GM23248 (cell line): ENCODE results near the gene DDX59. TPM values are rescaled to one million over a fixed set of nuclear protein-coding genes. Genes with fewer than 3 reads are reported as not detected.

ENCODE experiments used
- DNase-seq: peaks from one replicate; pipeline ENCODE4 v3.0.0-alpha.2; 2015
- H2AFZ ChIP-seq: fragments of 200-600 bp; sonication (generic); 2 replicates; pipeline ENCODE4 v1.6.1; 2016; ENCODE audit warnings: antibody characterized with exemption
- H3F3A ChIP-seq: fragments of 200-600 bp; sonication (generic); 2 replicates; pipeline ENCODE4 v1.6.1; 2016; ENCODE audit warnings: mild to moderate bottlenecking, antibody characterized with exemption, mixed run types; ENCODE audit not compliant: insufficient read depth
- H3K27ac ChIP-seq: fragments of 200-600 bp; sonication (generic); 2 replicates; pipeline ENCODE4 v1.5.1; 2016; ENCODE audit warnings: mild to moderate bottlenecking
- H3K27me3 ChIP-seq: fragments of 200-600 bp; sonication (generic); replicated peaks from 2 replicates; pipeline ENCODE4 v1.6.1; 2016; ENCODE audit warnings: mild to moderate bottlenecking; ENCODE audit not compliant: insufficient read depth
- H3K36me3 ChIP-seq: fragments of 200-600 bp; sonication (generic); 2 replicates; pipeline ENCODE4 v1.6.1; 2016; ENCODE audit warnings: low read depth, mild to moderate bottlenecking
- H3K4me1 ChIP-seq: fragments of 200-600 bp; sonication (generic); 2 replicates; pipeline ENCODE4 v1.6.1; 2016; ENCODE audit warnings: mild to moderate bottlenecking; ENCODE audit not compliant: insufficient read depth
- H3K4me2 ChIP-seq: fragments of 200-600 bp; sonication (generic); one replicate; pipeline ENCODE4 v1.6.1; 2016; ENCODE audit warnings: mild to moderate bottlenecking; ENCODE audit not compliant: unreplicated experiment
- H3K4me3 ChIP-seq: fragments of 200-600 bp; sonication (generic); 2 replicates; pipeline ENCODE4 v1.5.1; 2016; ENCODE audit warnings: mild to moderate bottlenecking
- H3K79me2 ChIP-seq: fragments of 200-600 bp; sonication (generic); 2 replicates; pipeline ENCODE4 v1.6.1; 2016; ENCODE audit warnings: mild to moderate bottlenecking; ENCODE audit not compliant: insufficient read depth
- H3K9ac ChIP-seq: fragments of 200-600 bp; sonication (generic); 2 replicates; pipeline ENCODE4 v1.6.1; 2016; ENCODE audit warnings: mild to moderate bottlenecking
- H3K9me2 ChIP-seq: fragments of 200-600 bp; sonication (generic); 2 replicates; pipeline ENCODE4 v1.6.1; 2016; ENCODE audit warnings: mixed run types, mild to moderate bottlenecking, moderate library complexity; ENCODE audit not compliant: insufficient read depth
- H3K9me3 ChIP-seq: fragments of 200-600 bp; sonication (generic); one replicate; pipeline ENCODE4 v1.6.1; 2017; ENCODE audit warnings: low read depth
- H4K20me1 ChIP-seq: fragments of 200-600 bp; sonication (generic); 2 replicates; pipeline ENCODE4 v1.6.0; 2016; ENCODE audit not compliant: insufficient read depth
- EZH2 ChIP-seq: fragments of 200-600 bp; sonication (generic); IDR thresholded peaks from 2 replicates; pipeline ENCODE4 v1.6.1; 2018; ENCODE audit warnings: antibody characterized with exemption, mild to moderate bottlenecking; ENCODE audit not compliant: insufficient read depth, poor library complexity, severe bottlenecking
- EZH2phosphoT487 ChIP-seq: fragments of 200-600 bp; sonication (generic); IDR thresholded peaks from 2 replicates; pipeline ENCODE4 v1.6.1; 2018; ENCODE audit warnings: antibody characterized with exemption, moderate library complexity, mild to moderate bottlenecking, low read depth; ENCODE audit not compliant: insufficient read depth
- WGBS, 2 experiments: methylation state at CpG; one replicate each; pipeline ENCODE4 v1.1.6; 2015 to 2017; ENCODE audit warnings: low lambda C conversion rate in 2 of 2, low coverage in 1 of 2; ENCODE audit errors: missing lambda C conversion rate in 2 of 2; 5-methylcytosine and 5-hydroxymethylcytosine counted together
- in situ Hi-C: fragments of 300-500 bp; cut with MboI; formaldehyde crosslinking; loops from 2 replicates; pipeline ENCODE4 v1.15.0; 2020
- polyA plus RNA-seq: library from polyadenylated mRNA; unstranded; fragments of >200 nt; fragmentation: Nextera tagmentation; extraction: Ambion mirVana; gene quantifications from 2 replicates; pipeline ENCODE4 v1.2.1, GENCODE V29; 2016
- total RNA-seq: library from RNA; depleted of rRNA; stranded (reverse); fragments of >200 nt; shearing (Covaris generic); gene quantifications from 2 replicates; pipeline ENCODE4 v1.2.3, GENCODE V29; 2014

Gene DDX59
- total and polyA plus RNA-seq, 2 experiments from 2014 or later = 12.2 to 14.2 TPM

DNA sequence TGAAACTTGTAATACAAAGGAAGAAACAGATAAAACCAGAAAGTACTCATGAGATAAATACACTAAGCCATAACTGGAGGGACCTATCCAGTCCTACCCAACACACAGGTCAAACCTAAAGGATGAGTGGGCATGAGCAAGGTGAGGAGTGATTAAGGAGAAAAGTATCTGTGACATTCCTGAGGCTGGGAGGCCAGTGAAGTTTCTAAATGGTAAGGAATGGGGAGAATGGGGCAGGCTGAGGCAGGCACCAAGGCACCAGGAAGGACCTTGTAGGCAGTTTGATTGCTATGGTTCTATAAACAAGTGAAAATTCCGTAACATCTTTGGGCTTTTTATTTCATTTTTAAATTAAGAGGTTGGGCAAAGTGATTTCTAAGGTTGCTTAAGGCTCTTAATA is 10.4 kb downstream of the DDX59 start:
- H4K20me1 ChIP-seq = no peaks in the 10 kb centered on the region

DNA sequence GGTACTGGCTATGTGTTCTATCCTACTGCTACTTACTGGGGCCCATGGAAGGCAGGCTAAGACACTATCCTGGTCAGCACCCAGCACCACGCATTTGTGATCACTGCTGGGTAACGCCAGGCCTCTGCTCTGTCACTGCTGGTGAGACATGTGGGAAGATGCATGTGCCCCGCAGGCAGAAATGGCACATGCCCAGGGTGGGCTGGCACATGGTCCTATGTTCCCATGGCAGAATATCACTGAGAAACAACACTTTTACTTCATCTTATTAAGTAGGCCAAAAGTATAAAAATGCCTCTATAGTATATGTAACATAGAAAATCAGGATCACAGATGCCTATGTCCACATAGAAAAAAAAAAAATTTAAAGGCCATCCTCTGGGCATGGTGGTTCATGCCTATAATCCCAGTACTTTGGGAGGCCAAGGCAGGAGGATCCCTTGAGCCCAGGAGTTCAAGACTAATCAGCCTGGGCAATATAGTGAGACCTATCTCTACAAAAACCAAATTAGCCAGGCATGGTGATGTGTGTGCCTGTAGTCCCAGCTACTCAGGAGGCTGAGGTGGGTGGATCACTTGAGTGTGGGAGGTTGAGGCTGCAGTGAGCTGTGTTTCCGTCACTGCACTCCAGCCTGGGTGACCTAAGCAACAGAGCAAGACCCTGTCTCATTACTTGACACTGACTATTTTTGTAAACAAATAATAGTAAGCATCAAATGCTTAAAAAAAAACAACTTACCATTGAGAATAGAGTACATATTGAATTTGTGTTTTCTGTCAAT is 11.5 kb downstream of the DDX59 start:
- DNase-seq = no peak
- in situ Hi-C loops = no loop called here
- peaks cover 22% of the 10 kb centered on the region; the same call in 1 of the 2 replicates for H3K36me3 ChIP-seq
- H3K27me3 ChIP-seq = no peaks in the 10 kb centered on the region
- TF ChIP-seq EZH2phosphoT487 (no peak), EZH2 (no peak)
- H4K20me1 ChIP-seq = no peaks in the 10 kb centered on the region
- H3K4me2 ChIP-seq = no peak overlapping the region
- H3K4me1 ChIP-seq = peaks cover 15% of the 10 kb centered on the region
- H3K4me3 ChIP-seq = no peak overlapping the region
- no peak overlapping the region for H3K9ac ChIP-seq
- no peaks in the 10 kb centered on the region for H3K9me3 ChIP-seq
- 0 out of 2 replicates have a peak, but pooled peaks cover 22% of the 10 kb centered on the region for H3K79me2 ChIP-seq
- H3K9me2 ChIP-seq = no peaks in the 10 kb centered on the region
- WGBS, 2 experiments = 85 to 87% methylated on average over 4 of the region's 4 CpGs
- no peak overlapping the region for H3K27ac ChIP-seq
- H2AFZ ChIP-seq = no peak overlapping the region
- no peaks in the 10 kb centered on the region; the same call in 1 of the 2 replicates for H3F3A ChIP-seq

More for the DNA sequence above, 10.4 kb downstream of the DDX59 start:
- DNase-seq = peak; percentile 36
- Histone ChIP-seq H3K27me3 (no peaks in the 10 kb centered on the region), H3K9me3 (no peaks in the 10 kb centered on the region), H3K4me3 (no peak overlapping the region), H3K27ac (no peak overlapping the region), H3K4me1 (peaks cover 15% of the 10 kb centered on the region), H3F3A (no peaks in the 10 kb centered on the region; the same call in 1 of the 2 replicates), H3K4me2 (no peak overlapping the region), H3K79me2 (peaks cover 29% of the 10 kb centered on the region; the same call in 1 of the 2 replicates), H3K9me2 (no peaks in the 10 kb centered on the region), H3K36me3 (peaks cover 22% of the 10 kb centered on the region; the same call in 1 of the 2 replicates), H3K9ac (no peak overlapping the region), H2AFZ (no peak overlapping the region)
- in situ Hi-C loops = no loop called here
- WGBS, 2 experiments = 69% methylated on average over 1 of the region's 1 CpG
- TF ChIP-seq EZH2 = no peak
- TF ChIP-seq EZH2phosphoT487 = no peak

DNA sequence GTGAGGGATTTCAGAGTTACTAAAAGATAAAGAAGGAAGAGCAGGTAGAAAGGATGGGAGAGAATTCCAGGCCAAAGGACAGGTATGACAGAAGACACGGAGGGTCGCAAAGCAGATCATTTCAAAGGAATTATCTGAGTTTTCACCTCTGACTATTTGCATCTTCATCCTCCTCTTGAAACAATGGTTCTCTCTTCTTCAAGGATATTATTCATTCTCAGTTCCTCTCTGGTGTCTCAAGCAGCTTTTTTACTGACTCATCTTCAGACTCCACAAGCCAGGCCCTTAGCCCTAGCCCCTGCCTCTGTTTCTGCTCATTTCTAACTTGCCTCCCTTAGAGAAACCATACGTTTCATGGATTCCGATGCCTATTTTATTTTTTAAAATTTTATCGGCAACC is 15.0 kb downstream of the DDX59 start:
- Histone ChIP-seq H3K9me2 (no peaks in the 10 kb centered on the region), H3F3A (no peaks in the 10 kb centered on the region; the same call in 1 of the 2 replicates), H3K36me3 (peaks cover 18% of the 10 kb centered on the region; the same call in 1 of the 2 replicates), H3K27ac (no peak overlapping the region), H3K4me2 (no peak overlapping the region), H3K9ac (no peak overlapping the region), H2AFZ (no peak overlapping the region), H3K9me3 (no peaks in the 10 kb centered on the region), H3K4me3 (no peak overlapping the region), H3K4me1 (peaks cover 14% of the 10 kb centered on the region), H3K27me3 (no peaks in the 10 kb centered on the region), H3K79me2 (0 out of 2 replicates have a peak, but pooled peaks cover under 1% of the 10 kb centered on the region), H4K20me1 (no peaks in the 10 kb centered on the region)
- in situ Hi-C loops = no loop called here
- 96 to 98% methylated on average over 5 of the region's 5 CpGs for WGBS, 2 experiments
- no peak for TF ChIP-seq EZH2phosphoT487
- no peak for TF ChIP-seq EZH2
- DNase-seq = peak; percentile 18

DNA sequence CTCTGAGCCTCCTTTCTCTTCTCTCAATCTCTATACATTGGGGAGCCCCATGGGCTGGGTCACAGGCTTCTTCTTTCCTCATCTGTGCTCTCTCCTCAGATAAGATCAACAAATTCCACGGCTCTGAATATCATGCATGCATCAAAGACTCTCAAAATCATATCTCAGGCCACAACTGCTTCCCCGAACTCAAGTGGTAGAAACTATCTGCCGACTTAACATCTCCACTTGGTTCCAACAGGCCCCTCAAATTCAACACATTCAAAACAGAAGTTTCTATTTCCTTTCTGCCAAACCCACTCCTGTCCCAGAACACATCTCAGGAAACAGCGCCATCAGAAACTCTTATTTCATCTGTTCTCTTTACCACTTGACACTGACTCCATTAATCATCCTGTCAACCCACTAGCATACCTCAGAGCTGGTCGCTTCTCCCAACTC is 16.7 kb downstream of the DDX59 start:
- in situ Hi-C loops = no loop called here
- H2AFZ ChIP-seq = no peak overlapping the region
- H3K4me1 ChIP-seq = 0 out of 2 replicates have a peak, but pooled peaks cover 6% of the 10 kb centered on the region
- H3K9ac ChIP-seq = no peak overlapping the region
- H3K79me2 ChIP-seq = no peaks in the 10 kb centered on the region
- no peaks in the 10 kb centered on the region for H3F3A ChIP-seq
- no peaks in the 10 kb centered on the region for H3K27me3 ChIP-seq
- no peak for TF ChIP-seq EZH2
- TF ChIP-seq EZH2phosphoT487 = no peak
- DNase-seq = no peak
- peaks cover 24% of the 10 kb centered on the region for H3K36me3 ChIP-seq
- H3K4me2 ChIP-seq = no peak overlapping the region
- no peaks in the 10 kb centered on the region for H3K9me2 ChIP-seq
- H4K20me1 ChIP-seq = no peaks in the 10 kb centered on the region
- 86 to 89% methylated on average over 5 of the region's 5 CpGs for WGBS, 2 experiments
- no peaks in the 10 kb centered on the region for H3K9me3 ChIP-seq
- H3K27ac ChIP-seq = no peak overlapping the region
- H3K4me3 ChIP-seq = no peak overlapping the region
